ENCODE measurements around the gene ESD. TPM values are rescaled to one million over a fixed set of nuclear protein-coding genes. Genes with fewer than 3 reads are reported as not detected.
A peak's percentile ranks its signal among the peaks of the same experiment; 100 is the strongest.

ESD gene
- total RNA-seq, 4 donors from 2014 or later = 87.5 to 132 (median 99.7) TPM

GRCh38 chr13:46795321-46795720 is 1.6 kb downstream of the ESD start:
- Histone ChIP-seq H3K9me3 (no peaks in the 10 kb centered on the region), H3K27ac (peak overlapping the region in 1 of 4 donors; percentile 99), H3K36me3 (peaks cover 0 to 9% (median 0%) of the 10 kb centered on the region in 3 donors), H3K27me3 (no peaks in the 10 kb centered on the region), H3K4me3 (peak overlapping the region in 1 of 4 donors; percentile 96), H3K4me1 (peaks cover 0 to 64% (median 24%) of the 10 kb centered on the region in 4 donors)
- no peak for TF ChIP-seq CTCF (IDR thresholded peaks at IDR 0.05)
- no peak for TF ChIP-seq EP300 (IDR thresholded peaks at IDR 0.05)
- TF ChIP-seq POLR2A (IDR thresholded peaks at IDR 0.05) = no peak
- WGBS, 2 donors = 89% methylated on average over 6 of the region's 6 CpGs
- no peak for DNase-seq (ENCODE audit: low spot score in 2 of 2)

GRCh38 chr13:46783504-46783903 is 13.5 kb downstream of the ESD start:
- Histone ChIP-seq H3K9me3 (no peaks in the 10 kb centered on the region), H3K27ac (no peak overlapping the region), H3K4me3 (no peak overlapping the region), H3K27me3 (no peaks in the 10 kb centered on the region), H3K4me1 (peaks cover 0 to 35% (median 0%) of the 10 kb centered on the region in 4 donors), H3K36me3 (peaks cover 0 to 83% (median 0%) of the 10 kb centered on the region in 3 donors)
- no peak for DNase-seq (ENCODE audit: low spot score in 2 of 2)
- TF ChIP-seq EP300 (IDR thresholded peaks at IDR 0.05) = no peak
- no peak for TF ChIP-seq CTCF (IDR thresholded peaks at IDR 0.05)
- TF ChIP-seq POLR2A (IDR thresholded peaks at IDR 0.05) = no peak
- WGBS, 2 donors = 94% methylated on average over 3 of the region's 3 CpGs

- no peaks in the 10 kb centered on the region for H3K9me3 ChIP-seq
- no peak overlapping the region for H3K4me3 ChIP-seq
- peaks cover 0 to 32% (median 0%) of the 10 kb centered on the region in 4 donors for H3K4me1 ChIP-seq
- no peak for DNase-seq (ENCODE audit: low spot score in 2 of 2)
- no peak for TF ChIP-seq CTCF (IDR thresholded peaks at IDR 0.05)
- no peak for TF ChIP-seq POLR2A (IDR thresholded peaks at IDR 0.05)
- TF ChIP-seq EP300 (IDR thresholded peaks at IDR 0.05) = no peak
- 81 to 94% methylated on average over 2 of the region's 2 CpGs for WGBS, 2 donors
- peaks cover 0 to 87% (median under 1%) of the 10 kb centered on the region in 3 donors for H3K36me3 ChIP-seq
- no peak overlapping the region for H3K27ac ChIP-seq
- no peaks in the 10 kb centered on the region for H3K27me3 ChIP-seq
These were observed 14.3 kb downstream of the ESD start for GRCh38 chr13:46782691-46783090.

- peaks cover 0 to 91% (median 6%) of the 10 kb centered on the region in 3 donors for H3K36me3 ChIP-seq
- H3K27me3 ChIP-seq = no peaks in the 10 kb centered on the region
- DNase-seq (ENCODE audit: low spot score in 2 of 2) = no peak
- 81 to 90% methylated on average over 1 of the region's 1 CpG for WGBS, 2 donors
- peaks cover 0 to 31% (median 0%) of the 10 kb centered on the region in 4 donors for H3K4me1 ChIP-seq
- no peak overlapping the region for H3K4me3 ChIP-seq
- no peak for TF ChIP-seq EP300 (IDR thresholded peaks at IDR 0.05)
- TF ChIP-seq POLR2A (IDR thresholded peaks at IDR 0.05) = no peak
- no peak for TF ChIP-seq CTCF (IDR thresholded peaks at IDR 0.05)
- no peak overlapping the region for H3K27ac ChIP-seq
- H3K9me3 ChIP-seq = no peaks in the 10 kb centered on the region
These were observed 14.9 kb downstream of the ESD start for GRCh38 chr13:46782066-46782465.

- H3K27ac ChIP-seq = no peak overlapping the region
- TF ChIP-seq CTCF (IDR thresholded peaks at IDR 0.05) = no peak
- no peak for TF ChIP-seq EP300 (IDR thresholded peaks at IDR 0.05)
- TF ChIP-seq POLR2A (IDR thresholded peaks at IDR 0.05) = no peak
- 47 to 48% methylated on average over 2 of the region's 2 CpGs for WGBS, 2 donors
- DNase-seq (ENCODE audit: low spot score in 2 of 2) = no peak
- H3K4me3 ChIP-seq = no peak overlapping the region
- peaks cover 0 to 46% (median 0%) of the 10 kb centered on the region in 4 donors for H3K4me1 ChIP-seq
- no peaks in the 10 kb centered on the region for H3K9me3 ChIP-seq
- peaks cover 5 to 91% (median 9%) of the 10 kb centered on the region in 3 donors for H3K36me3 ChIP-seq
- no peaks in the 10 kb centered on the region for H3K27me3 ChIP-seq
These were observed 18.1 kb downstream of the ESD start for GRCh38 chr13:46778890-46779289.

All from tibial nerve (tissue), 4 donors.